A375 (cell line): ENCODE results near the gene NTPCR. TPM values are rescaled to one million over a fixed set of nuclear protein-coding genes. Genes with fewer than 3 reads are reported as not detected.

ENCODE experiments used
- total RNA-seq: library from RNA; depleted of rRNA; stranded (reverse); fragments of >200 nt; shearing (Covaris generic); gene quantifications from 2 replicates; pipeline ENCODE4 v1.2.3, GENCODE V29; 2014; rRNA removed

The NTPCR gene
- 24.5 and 28.4 TPM in 2 replicates for total RNA-seq

GRCh38 chr1:232950197-232951176, at the start of gene NTPCR:
Gene NTPCR, plus strand, starts transcription at chr1:232950611. Its CDS starts 100 bp downstream, at chr1:232950711.

Other genes starting within 250 kb of the NTPCR start
- gene MAP10, start 145.2 kb upstream of the NTPCR start, total RNA-seq: 0.49 and 0.56 TPM in 2 replicates